Neutrophil (primary cell): ENCODE data around the gene ALKAL2.
"Not testable (repeated sequence)": the region's sequence is repeated elsewhere in the genome, so short reads cannot be mapped to it uniquely, and the experiment has no call there.

Experiments used
- H3K27ac ChIP-seq: fragments of 200-600 bp; sonication (generic); 2 replicates; pipeline ENCODE4 v1.5.1; 2016; ENCODE audit warnings: mild to moderate bottlenecking, moderate library complexity
- H3K27me3 ChIP-seq: fragments of 200-600 bp; sonication (generic); 2 replicates; pipeline ENCODE4 v1.6.0; 2016; ENCODE audit warnings: mild to moderate bottlenecking
- H3K36me3 ChIP-seq: fragments of 200-600 bp; sonication (generic); 2 replicates; pipeline ENCODE4 v1.5.1; 2017
- H3K4me1 ChIP-seq, 2 experiments: fragments of 200-600 bp in 1 of 2; sonication (generic) in 1 of 2; 1 replicate in 1 of 2; 2 replicates in 1 of 2; pipeline versions ENCODE4 v1.5.1 to v1.6.1; 2013 to 2016; ENCODE audit warnings: low read depth in 1 of 2, low read length in 1 of 2, mild to moderate bottlenecking in 1 of 2, moderate library complexity in 1 of 2; ENCODE audit not compliant: control insufficient read depth in 1 of 2, insufficient read depth in 1 of 2
- H3K4me3 ChIP-seq, 2 experiments: fragments of 200-600 bp in 1 of 2; sonication (generic) in 1 of 2; 1 replicate in 1 of 2; 2 replicates in 1 of 2; pipeline ENCODE4 v1.5.1; 2013 to 2016; ENCODE audit warnings: low read depth in 1 of 2, low read length in 1 of 2, mild to moderate bottlenecking in 1 of 2, moderate library complexity in 1 of 2
- H3K9me3 ChIP-seq: fragments of 200-600 bp; sonication (generic); 2 replicates; pipeline ENCODE4 v1.5.1; 2016
- CTCF ChIP-seq: fragments of 200-600 bp; sonication (generic); IDR thresholded peaks from 2 replicates; pipeline ENCODE4 v1.5.1; 2016; ENCODE audit warnings: antibody characterized with exemption

The ALKAL2 gene

GRCh38 chr2:322326-322725 lies 34.4 kb upstream of the ALKAL2 start:
- Histone ChIP-seq H3K36me3 (no peaks in the 10 kb centered on the region), H3K27ac (no peak overlapping the region), H3K4me3 (no peak overlapping the region), H3K9me3 (no peaks in the 10 kb centered on the region), H3K4me1 (no peaks in the 10 kb centered on the region), H3K27me3 (no peaks in the 10 kb centered on the region)
- TF ChIP-seq CTCF = no peak

- H3K9me3 ChIP-seq = no peaks in the 10 kb centered on the region
- TF ChIP-seq CTCF = no peak
These were observed 32.7 kb upstream of the ALKAL2 start for GRCh38 chr2:320561-320960.

GRCh38 chr2:319059-319600 lies 31.2 kb upstream of the ALKAL2 start:
- Histone ChIP-seq H3K27ac (no peak overlapping the region), H3K36me3 (no peaks in the 10 kb centered on the region), H3K9me3 (no peaks in the 10 kb centered on the region), H3K27me3 (no peaks in the 10 kb centered on the region), H3K4me1 (no peaks in the 10 kb centered on the region), H3K4me3 (no peak overlapping the region)
- no peak for TF ChIP-seq CTCF

More at GRCh38 chr2:320561-320960, 32.7 kb upstream of the ALKAL2 start:
- H3K4me3 ChIP-seq = no peak overlapping the region
- no peaks in the 10 kb centered on the region for H3K4me1 ChIP-seq
- no peaks in the 10 kb centered on the region for H3K27me3 ChIP-seq
- no peak overlapping the region for H3K27ac ChIP-seq
- no peaks in the 10 kb centered on the region for H3K36me3 ChIP-seq

- H3K36me3 ChIP-seq = no peaks in the 10 kb centered on the region
- no peak overlapping the region for H3K4me3 ChIP-seq
- no peak overlapping the region for H3K27ac ChIP-seq
- H3K27me3 ChIP-seq = no peaks in the 10 kb centered on the region
- no peaks in the 10 kb centered on the region for H3K4me1 ChIP-seq
- H3K9me3 ChIP-seq = no peaks in the 10 kb centered on the region
- no peak for TF ChIP-seq CTCF
These were observed 29.9 kb upstream of the ALKAL2 start for GRCh38 chr2:317501-318424.

- Histone ChIP-seq H3K4me3 (no peak overlapping the region), H3K9me3 (no peaks in the 10 kb centered on the region), H3K4me1 (no peaks in the 10 kb centered on the region), H3K27ac (no peak overlapping the region), H3K27me3 (no peaks in the 10 kb centered on the region), H3K36me3 (no peaks in the 10 kb centered on the region)
- no peak for TF ChIP-seq CTCF
These were observed 28.5 kb upstream of the ALKAL2 start for GRCh38 chr2:316381-316780.

- not testable (repeated sequence) for H3K9me3 ChIP-seq, H3K27me3 ChIP-seq, H3K4me3 ChIP-seq, H3K27ac ChIP-seq, H3K36me3 ChIP-seq, H3K4me1 ChIP-seq
These were observed 28.0 kb upstream of the ALKAL2 start for GRCh38 chr2:315925-316324.
